Esophagus muscularis mucosa (tissue), 3 donors: ENCODE data around the gene AGPAT4.

Experiments used
- CTCF ChIP-seq, 3 experiments: fragments of 200-600 bp in 2 of 3; fragments of 450-650 bp in 1 of 3; sonication (generic) in 2 of 3; IDR thresholded peaks; one replicate each; pipeline ENCODE4 v1.5.1; 2017 to 2019; ENCODE audit warnings: antibody characterized with exemption in 3 of 3, mild to moderate bottlenecking in 2 of 3, moderate library complexity in 1 of 3
- POLR2A ChIP-seq: fragments of 450-650 bp; IDR thresholded peaks from one replicate; pipeline ENCODE4 v1.6.1; 2017; ENCODE audit warnings: antibody characterized with exemption, moderate library complexity, mild to moderate bottlenecking, low read depth
- POLR2AphosphoS5 ChIP-seq, 2 donors: sonication (generic); formaldehyde crosslinking; IDR thresholded peaks; one replicate each; pipeline ENCODE4 v1.6.1; 2017; ENCODE audit warnings: antibody characterized with exemption in 2 of 2

- TF ChIP-seq POLR2AphosphoS5 (IDR thresholded peaks at IDR 0.05): no peak
- TF ChIP-seq CTCF (IDR thresholded peaks at IDR 0.05): no peak
- no peak for TF ChIP-seq POLR2A
Observed at GRCh38 chr6:161204866-161205557, 68.8 kb downstream of the AGPAT4 start.
